GM12878 (cell line): Measurements from ENCODE around the gene LTBP4.

Experiments
- ATF7 ChIP-seq: fragments of 450-650 bp; IDR thresholded peaks from 2 replicates; pipeline ENCODE4 v1.6.1; 2016; ENCODE audit warnings: low read depth, mild to moderate bottlenecking
- MEF2A ChIP-seq: IDR thresholded peaks from 2 replicates; pipeline ENCODE4 v1.6.1; 2011; ENCODE audit warnings: low read depth, mild to moderate bottlenecking, low read length, moderate library complexity; ENCODE audit not compliant: insufficient read depth
- NFYA ChIP-seq: IDR thresholded peaks from 2 replicates; pipeline ENCODE4 v1.6.1; 2011; ENCODE audit warnings: low read depth, mild to moderate bottlenecking, low read length, improper control_type of control experiment, borderline replicate concordance
- REST ChIP-seq: IDR thresholded peaks from 2 replicates; pipeline ENCODE4 v1.6.1; 2012; ENCODE audit warnings: mild to moderate bottlenecking, low read depth, low read length
- SP1 ChIP-seq: IDR thresholded peaks from one replicate; pipeline ENCODE4 v1.6.1; 2011; ENCODE audit warnings: low read depth, low read length
- TAF1 ChIP-seq: IDR thresholded peaks from 2 replicates; pipeline ENCODE4 v1.6.1; 2011; ENCODE audit warnings: mild to moderate bottlenecking, low read depth, low read length, borderline replicate concordance
- TF ChIP-seq, protein P1 (sequence below): fragments of 450-650 bp; IDR thresholded peaks from 2 replicates; pipeline ENCODE4 v1.6.1; 2014; ENCODE audit warnings: mild to moderate bottlenecking

DNA sequence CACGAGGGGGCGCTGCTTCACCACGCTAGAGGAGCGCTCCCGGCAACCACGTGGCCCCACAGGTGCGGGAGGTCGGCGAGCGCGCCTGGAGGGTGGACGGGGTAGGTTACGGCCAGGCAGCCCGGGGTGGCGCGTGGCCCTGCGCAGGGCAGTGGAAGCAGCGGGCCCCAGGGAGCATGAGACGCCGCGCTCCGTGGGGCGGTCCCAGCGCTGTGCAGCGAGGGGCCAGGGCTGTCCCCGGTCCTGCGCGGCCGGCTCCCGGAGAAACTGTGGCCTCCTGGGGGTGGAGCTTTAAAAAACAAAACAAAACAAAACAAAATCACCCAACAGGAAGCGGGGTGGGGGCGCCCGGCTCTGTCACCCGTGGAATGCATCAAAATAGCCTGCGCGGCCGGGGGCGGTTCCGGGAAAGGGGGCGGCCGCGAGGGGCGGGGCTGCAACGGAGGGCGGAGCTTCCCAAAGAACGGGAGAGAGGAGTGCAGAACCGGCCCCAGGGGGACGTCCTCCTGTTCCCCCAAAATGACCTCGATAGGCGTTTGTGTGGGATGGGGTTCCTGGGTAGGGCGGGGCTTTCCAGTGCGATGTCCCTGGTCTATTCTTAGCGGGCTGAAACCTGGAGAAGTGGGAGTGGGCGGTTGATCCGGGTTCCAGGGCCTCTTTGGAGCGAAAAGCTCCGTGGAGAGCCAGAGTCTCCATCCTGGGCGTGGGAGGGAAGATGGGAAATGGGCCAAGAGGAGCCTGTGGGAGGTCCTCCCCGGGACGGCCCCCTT is 61.9 kb downstream of the LTBP4 start:
- no peak for TF ChIP-seq MEF2A
- no peak for TF ChIP-seq NFYA
- no peak for TF ChIP-seq REST
- TF ChIP-seq ATF7 = no peak
- no peak for TF ChIP-seq SP1
- TF ChIP-seq, protein P1, sequence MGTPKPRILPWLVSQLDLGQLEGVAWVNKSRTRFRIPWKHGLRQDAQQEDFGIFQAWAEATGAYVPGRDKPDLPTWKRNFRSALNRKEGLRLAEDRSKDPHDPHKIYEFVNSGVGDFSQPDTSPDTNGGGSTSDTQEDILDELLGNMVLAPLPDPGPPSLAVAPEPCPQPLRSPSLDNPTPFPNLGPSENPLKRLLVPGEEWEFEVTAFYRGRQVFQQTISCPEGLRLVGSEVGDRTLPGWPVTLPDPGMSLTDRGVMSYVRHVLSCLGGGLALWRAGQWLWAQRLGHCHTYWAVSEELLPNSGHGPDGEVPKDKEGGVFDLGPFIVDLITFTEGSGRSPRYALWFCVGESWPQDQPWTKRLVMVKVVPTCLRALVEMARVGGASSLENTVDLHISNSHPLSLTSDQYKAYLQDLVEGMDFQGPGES = no peak
- no peak for TF ChIP-seq TAF1
